ENCODE results near the gene CLCA2.

DNA sequence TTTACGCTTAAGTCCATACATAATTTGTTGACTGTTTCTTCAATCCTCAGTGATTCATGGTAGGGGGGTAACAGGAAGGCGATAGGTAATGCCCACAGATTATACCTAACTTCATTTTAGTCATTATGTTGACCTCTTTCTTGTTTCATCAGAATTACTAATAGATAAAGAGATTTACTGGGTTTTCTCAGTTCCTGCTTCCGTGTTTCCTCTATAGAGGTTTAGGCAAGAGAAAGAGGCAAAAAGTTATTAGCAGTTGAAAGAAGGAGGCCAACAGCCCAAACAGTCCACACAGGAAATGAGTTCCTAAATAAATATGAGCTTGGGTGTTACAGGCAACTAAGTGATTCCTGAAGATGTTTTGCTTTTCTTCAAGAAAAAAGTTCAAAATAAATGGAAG is 26.9 kb downstream of the CLCA2 start:
- TF ChIP-seq CTCF (IDR thresholded peaks at IDR 0.05; ENCODE audit: low read depth, low read length), result no peak
- TF ChIP-seq EZH2phosphoT487 (IDR thresholded peaks at IDR 0.05; ENCODE audit: low read depth), result no peak
